LNCAP (cell line): ENCODE measurements around the gene PITPNM1.

Source experiments
- TF ChIP-seq, protein P1 (sequence below): fragments of 450-650 bp; IDR thresholded peaks from 2 replicates; pipeline ENCODE4 v1.5.1; 2017; ENCODE audit warnings: mild to moderate bottlenecking

Gene PITPNM1

GRCh38 chr11:67532889-67533288 lies 27.7 kb upstream of the PITPNM1 start:
- TF ChIP-seq, protein P1, sequence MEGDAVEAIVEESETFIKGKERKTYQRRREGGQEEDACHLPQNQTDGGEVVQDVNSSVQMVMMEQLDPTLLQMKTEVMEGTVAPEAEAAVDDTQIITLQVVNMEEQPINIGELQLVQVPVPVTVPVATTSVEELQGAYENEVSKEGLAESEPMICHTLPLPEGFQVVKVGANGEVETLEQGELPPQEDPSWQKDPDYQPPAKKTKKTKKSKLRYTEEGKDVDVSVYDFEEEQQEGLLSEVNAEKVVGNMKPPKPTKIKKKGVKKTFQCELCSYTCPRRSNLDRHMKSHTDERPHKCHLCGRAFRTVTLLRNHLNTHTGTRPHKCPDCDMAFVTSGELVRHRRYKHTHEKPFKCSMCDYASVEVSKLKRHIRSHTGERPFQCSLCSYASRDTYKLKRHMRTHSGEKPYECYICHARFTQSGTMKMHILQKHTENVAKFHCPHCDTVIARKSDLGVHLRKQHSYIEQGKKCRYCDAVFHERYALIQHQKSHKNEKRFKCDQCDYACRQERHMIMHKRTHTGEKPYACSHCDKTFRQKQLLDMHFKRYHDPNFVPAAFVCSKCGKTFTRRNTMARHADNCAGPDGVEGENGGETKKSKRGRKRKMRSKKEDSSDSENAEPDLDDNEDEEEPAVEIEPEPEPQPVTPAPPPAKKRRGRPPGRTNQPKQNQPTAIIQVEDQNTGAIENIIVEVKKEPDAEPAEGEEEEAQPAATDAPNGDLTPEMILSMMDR, result no peak

- TF ChIP-seq, protein P1, result no peak
Observed at GRCh38 chr11:67530282-67530592, 25.1 kb upstream of the PITPNM1 start.

GRCh38 chr11:67528376-67528775 lies 23.2 kb upstream of the PITPNM1 start:
- TF ChIP-seq, protein P1, result no peak

DNA sequence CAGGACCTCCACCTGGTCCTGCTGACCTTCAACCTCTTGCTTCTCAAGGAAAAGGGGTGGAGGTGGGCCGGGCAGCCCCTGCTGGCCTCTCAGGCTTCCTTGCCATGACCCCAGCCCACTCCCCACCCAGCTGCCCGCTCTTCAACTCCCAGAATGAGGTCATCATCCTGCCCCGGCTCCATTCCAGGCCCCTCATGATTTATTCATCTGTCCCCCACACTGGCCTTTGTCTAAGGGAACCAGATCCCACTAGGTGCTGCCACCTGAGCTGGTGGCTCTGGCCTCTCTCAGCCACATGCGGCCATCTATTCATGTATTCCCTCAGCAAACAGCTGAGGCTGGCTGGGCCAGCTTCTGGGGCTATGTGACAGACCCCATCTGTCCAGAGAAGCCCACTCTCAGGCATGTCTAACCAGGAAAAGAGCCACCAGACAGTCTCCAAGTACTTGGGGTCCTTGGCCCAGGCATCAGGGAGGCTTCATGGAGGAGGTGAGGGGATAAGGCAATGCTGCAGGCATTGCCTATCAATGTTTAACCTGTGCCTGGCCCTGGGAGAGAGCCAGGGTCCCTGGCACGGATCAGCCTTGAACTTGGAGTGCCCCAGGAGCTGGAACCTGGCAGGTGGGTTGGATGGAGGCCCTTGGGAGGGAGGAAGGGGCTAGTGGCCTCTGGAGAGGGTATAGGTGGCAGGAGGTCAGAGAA lies 20.3 kb upstream of the PITPNM1 start:
- TF ChIP-seq, protein P1, result no peak

GRCh38 chr11:67524480-67524808 lies 19.3 kb upstream of the PITPNM1 start:
- TF ChIP-seq, protein P1, result no peak

DNA sequence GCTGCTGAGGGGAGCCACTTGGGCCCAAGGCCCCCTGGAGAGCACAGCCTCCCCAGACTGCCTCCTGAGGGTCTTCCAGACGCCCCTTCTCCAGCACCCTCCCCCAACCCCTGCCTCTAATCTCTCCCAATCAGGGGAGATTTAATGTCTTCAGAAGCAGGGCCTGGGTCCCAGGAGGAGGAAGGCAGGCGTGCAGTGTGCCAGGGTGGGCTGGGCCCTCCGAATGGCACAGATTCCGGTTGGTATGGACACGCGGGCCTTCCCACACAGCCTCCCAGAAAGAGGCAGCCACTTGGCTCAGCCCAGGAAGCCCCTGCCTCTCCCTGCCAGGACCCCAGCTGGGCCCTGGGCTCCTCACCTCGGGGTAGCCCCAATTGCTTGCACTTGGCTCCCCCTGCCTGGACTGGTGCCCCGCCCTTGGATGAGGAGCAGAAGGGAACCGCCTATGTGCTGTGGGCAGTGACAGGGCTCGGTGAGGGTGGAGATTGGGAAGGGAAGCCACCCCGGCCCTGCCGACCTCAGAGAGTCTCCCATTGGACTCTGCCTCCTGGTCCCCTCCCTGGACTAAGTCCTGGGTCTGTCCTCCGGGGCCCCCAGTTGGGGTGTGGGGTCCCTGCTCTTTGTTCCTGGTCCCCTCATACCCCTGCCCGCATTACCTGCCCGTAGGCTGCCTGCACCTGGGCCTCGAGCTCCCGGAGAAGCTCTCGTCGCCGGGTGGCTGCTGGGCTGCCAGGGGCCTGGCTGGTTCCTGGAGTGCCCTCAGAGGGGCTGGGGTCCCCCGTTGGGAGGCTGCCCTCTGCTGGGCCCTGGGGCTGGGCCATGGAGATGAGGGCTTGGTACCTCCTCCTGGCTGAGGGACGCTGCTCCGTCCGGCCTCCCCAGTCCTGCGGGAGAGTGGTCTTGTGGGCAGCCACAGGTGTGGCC lies 18.7 kb upstream of the PITPNM1 start:
- TF ChIP-seq, protein P1, result no peak

DNA sequence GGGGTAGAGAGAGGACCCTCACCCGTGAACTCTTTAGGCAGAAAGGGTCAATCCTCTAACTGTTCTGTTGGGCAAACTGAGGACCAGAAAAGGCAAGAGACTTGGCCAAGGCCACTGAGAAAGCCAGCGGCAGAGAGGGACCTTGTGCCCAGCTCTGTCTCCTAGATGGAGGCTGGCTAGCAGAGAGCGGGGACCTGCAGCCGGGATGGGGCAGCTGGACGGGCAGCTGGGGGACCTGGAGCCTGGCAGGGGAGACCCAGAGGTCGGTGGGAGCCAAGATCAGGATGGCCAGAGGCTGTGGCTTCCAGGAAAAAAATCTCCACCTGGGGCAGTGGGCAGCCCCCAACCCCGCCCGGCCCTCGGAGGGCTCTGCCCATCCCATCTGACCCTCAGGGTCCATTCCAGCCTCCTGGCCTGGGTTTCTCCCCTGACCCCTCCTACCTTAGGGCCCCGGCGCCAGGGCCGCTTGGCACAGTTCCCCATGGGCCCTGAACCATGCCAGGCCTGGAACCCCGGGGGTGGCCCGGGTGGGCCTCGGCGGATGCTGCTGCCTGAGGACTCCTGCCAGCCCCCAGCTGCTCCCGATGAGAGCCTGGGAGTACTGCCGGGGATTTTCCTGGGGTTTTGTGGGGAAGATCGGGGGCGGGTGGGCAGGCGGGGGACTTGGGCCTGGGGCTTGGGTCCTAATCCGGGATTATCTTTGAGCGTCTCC lies 17.8 kb upstream of the PITPNM1 start, which contains the start of gene CABP2:
Gene CABP2, minus strand, starts transcription at position 603 of the 712 bp plus-strand sequence. Its CDS starts 120 bp downstream, at position 483.
- TF ChIP-seq, protein P1, result no peak
